Measurements from ENCODE around the gene ATP6V0E2.

GRCh38 chr7:149824301-149824741 is 49.4 kb upstream of the ATP6V0E2 start:
- TF ChIP-seq CTCF (IDR thresholded peaks at IDR 0.05; ENCODE audit: low read depth, low read length) (no peak), POLR2A (IDR thresholded peaks at IDR 0.05; ENCODE audit: extremely low read depth, insufficient read length) (no peak), MYC (IDR thresholded peaks at IDR 0.05; ENCODE audit: low read depth, low read length) (no peak), MAX (IDR thresholded peaks at IDR 0.05; ENCODE audit: low read depth, low read length) (no peak)
